ENCODE data around the gene ECT2. TPM values are rescaled to one million over a fixed set of nuclear protein-coding genes. Genes with fewer than 3 reads are reported as not detected.

ECT2 gene
- total and polyA plus RNA-seq, 2 of the 8 experiments (the other 6 are each of a cell fraction or from before 2014, with no cell fraction given): 19.5 to 88.7 TPM

- no peak overlapping the region for H3K4me2 ChIP-seq (ENCODE audit: insufficient read depth in 1 of 2, low read depth in 2 of 2, low read length in 2 of 2)
- no peaks in the 10 kb centered on the region for H3K79me2 ChIP-seq (ENCODE audit: control insufficient read depth in 1 of 2, insufficient read depth in 2 of 2, low read length in 2 of 2)
- H4K5ac ChIP-seq (ENCODE audit: insufficient read length, low read depth, low read length): no peak overlapping the region
- FAIRE-seq (no peak), DNase-seq (ENCODE audit: low read depth in 1 of 2, low spot score in 2 of 2) (no peak)
- no peak overlapping the region for H2BK15ac ChIP-seq (ENCODE audit: low read length)
- H3K36me3 ChIP-seq (ENCODE audit: control insufficient read depth in 2 of 4, insufficient read depth in 4 of 4, low read length in 3 of 4): no peaks in the 10 kb centered on the region
- ChIA-PET CTCF (ENCODE audit: partially characterized antibody) (interaction anchor here (0.6 to 2.8 kb wide), 5 partner anchors 20 to 89 kb away, joined by 3 to 15 read pairs (median 3); no protein-coding TSS in a partner anchor), POLR2A (ENCODE audit: partially characterized antibody) (interaction anchor here (0.6 to 2.2 kb wide), 3 partner anchors 11 to 48 kb away, joined by 3 to 6 read pairs (median 4); no protein-coding TSS in a partner anchor)
- H3K27ac ChIP-seq (ENCODE audit: low read depth, low read length): no peak overlapping the region
- no peak overlapping the region for H3K14ac ChIP-seq (ENCODE audit: insufficient read length)
- H3K56ac ChIP-seq (replicated peaks; ENCODE audit: insufficient read length, low read depth, low read length): no peak overlapping the region
- WGBS, 2 experiments (ENCODE audit: extremely low coverage in 1 of 2, insufficient coverage in 1 of 2, insufficient read length in 1 of 2, insufficient replicate concordance in 2 of 2, low coverage in 1 of 2, low lambda C conversion rate in 2 of 2, missing lambda C conversion rate in 1 of 2): 76% methylated on average over 1 of the region's 1 CpG; no CpG with 5 or more reads in 1 of the 2 experiments
- peaks cover 0 to 2% of the 10 kb centered on the region in 2 experiments for H4K20me1 ChIP-seq (replicated peaks in 1 of 2; ENCODE audit: control insufficient read depth in 1 of 2, insufficient read depth in 2 of 2, low read length in 2 of 2)
- no peak overlapping the region for H3K23ac ChIP-seq (ENCODE audit: insufficient read length)
- H3K79me1 ChIP-seq (ENCODE audit: low read depth, low read length): peaks cover 5% of the 10 kb centered on the region; the same call in 1 of the 2 replicates
- H2BK20ac ChIP-seq (ENCODE audit: low read length): no peak overlapping the region
- H3K18ac ChIP-seq (ENCODE audit: extremely low read depth, low read length): no peak overlapping the region
- no peak overlapping the region for H2BK12ac ChIP-seq (ENCODE audit: low read depth, low read length)
- H2AFZ ChIP-seq (ENCODE audit: low read length): no peak overlapping the region
- no peaks in the 10 kb centered on the region for H3K4me1 ChIP-seq (replicated peaks in 1 of 4; ENCODE audit: control insufficient read depth in 3 of 4, insufficient read depth in 4 of 4, low read length in 3 of 4)
- no peaks in the 10 kb centered on the region for H3K27me3 ChIP-seq (replicated peaks in 1 of 4; ENCODE audit: control insufficient read depth in 3 of 4, extremely low read depth in 1 of 4, insufficient read depth in 3 of 4, low read length in 3 of 4)
- H4K91ac ChIP-seq (replicated peaks; ENCODE audit: insufficient read length, low read length): no peak overlapping the region
- no peak overlapping the region for H3K9ac ChIP-seq (replicated peaks in 1 of 4; ENCODE audit: extremely low read depth in 1 of 4, low read depth in 3 of 4, low read length in 3 of 4)
- no peaks in the 10 kb centered on the region for H3K23me2 ChIP-seq (ENCODE audit: low read depth, low read length)
- H3K4ac ChIP-seq (replicated peaks; ENCODE audit: insufficient read length, low read depth, low read length): no peak overlapping the region
- H4K8ac ChIP-seq (ENCODE audit: extremely low read depth, insufficient read depth, low read length): no peak overlapping the region
- H3K9me3 ChIP-seq (ENCODE audit: insufficient read depth in 2 of 2, low read depth in 1 of 2, low read length in 1 of 2): no peaks in the 10 kb centered on the region
- no peak overlapping the region for H2BK5ac ChIP-seq (ENCODE audit: low read depth, low read length)
- no peak overlapping the region for H2AK5ac ChIP-seq (ENCODE audit: low read depth, low read length)
- no peak overlapping the region for H2BK120ac ChIP-seq (replicated peaks; ENCODE audit: low read depth, low read length)
- H3K4me3 ChIP-seq (ENCODE audit: extremely low read depth in 1 of 4, insufficient read depth in 2 of 4, low read depth in 3 of 4, low read length in 4 of 4): no peak overlapping the region
- TF ChIP-seq POLR2AphosphoS5 (IDR thresholded peaks at IDR 0.05; ENCODE audit: low read depth, low read length): no peak
- no peak for TF ChIP-seq POLR2A (IDR thresholded peaks at IDR 0.05; ENCODE audit: control extremely low read depth in 1 of 2, low read depth in 2 of 2, low read length in 2 of 2)
- TF ChIP-seq SIX5 (IDR thresholded peaks at IDR 0.05; ENCODE audit: low read depth, low read length): no peak
- TF ChIP-seq, protein P1, sequence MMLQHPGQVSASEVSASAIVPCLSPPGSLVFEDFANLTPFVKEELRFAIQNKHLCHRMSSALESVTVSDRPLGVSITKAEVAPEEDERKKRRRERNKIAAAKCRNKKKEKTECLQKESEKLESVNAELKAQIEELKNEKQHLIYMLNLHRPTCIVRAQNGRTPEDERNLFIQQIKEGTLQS (IDR thresholded peaks at IDR 0.05; ENCODE audit: insufficient read depth, low read depth, low read length): no peak
- TF ChIP-seq EGR1 (IDR thresholded peaks at IDR 0.05; ENCODE audit: borderline replicate concordance, low read depth, low read length): no peak
- TF ChIP-seq SP2 (IDR thresholded peaks at IDR 0.05; ENCODE audit: low read length): no peak
- no peak for TF ChIP-seq SAP30 (IDR thresholded peaks at IDR 0.05; ENCODE audit: insufficient read depth, insufficient replicate concordance, low read length)
- TF ChIP-seq ATF2 (IDR thresholded peaks at IDR 0.05; ENCODE audit: low read length): no peak
- no peak for TF ChIP-seq SUZ12 (IDR thresholded peaks at IDR 0.05; ENCODE audit: low read length)
- no peak for TF ChIP-seq SIRT6 (IDR thresholded peaks at IDR 0.05; ENCODE audit: low read length)
- TF ChIP-seq BCL11A (IDR thresholded peaks at IDR 0.05; ENCODE audit: low read depth in 2 of 2, low read length in 2 of 2): no peak
- TF ChIP-seq CHD2 (IDR thresholded peaks at IDR 0.05; ENCODE audit: low read length): no peak
- no peak for TF ChIP-seq NANOG (IDR thresholded peaks at IDR 0.05; ENCODE audit: insufficient read depth, low read depth, low read length, poor library complexity, severe bottlenecking)
Measured at GRCh38 chr3:172704001-172704400, 46.5 kb upstream of the ECT2 start.
